Measurements from ENCODE around the gene ASCC2.

DNA sequence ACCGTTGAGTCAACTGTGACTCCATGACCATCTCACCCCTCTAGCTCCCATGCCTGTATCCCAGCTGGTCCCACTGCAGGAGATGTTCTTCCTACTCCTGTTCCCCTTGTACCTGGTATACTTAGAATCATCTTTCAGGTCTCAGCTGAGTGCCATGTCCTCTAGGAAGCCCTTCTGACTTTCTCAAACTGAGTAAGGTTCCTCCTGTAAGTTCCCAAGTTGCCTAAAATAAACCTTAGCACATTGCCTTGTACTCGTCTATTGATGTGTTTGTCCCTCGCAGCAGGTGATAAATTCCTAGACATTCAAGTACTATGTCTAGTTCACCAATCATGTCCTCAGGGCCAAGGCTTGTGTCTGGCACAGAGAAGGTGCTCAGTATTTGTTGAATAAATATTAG is 18.4 kb upstream of the ASCC2 start:
- TF ChIP-seq, protein P1, sequence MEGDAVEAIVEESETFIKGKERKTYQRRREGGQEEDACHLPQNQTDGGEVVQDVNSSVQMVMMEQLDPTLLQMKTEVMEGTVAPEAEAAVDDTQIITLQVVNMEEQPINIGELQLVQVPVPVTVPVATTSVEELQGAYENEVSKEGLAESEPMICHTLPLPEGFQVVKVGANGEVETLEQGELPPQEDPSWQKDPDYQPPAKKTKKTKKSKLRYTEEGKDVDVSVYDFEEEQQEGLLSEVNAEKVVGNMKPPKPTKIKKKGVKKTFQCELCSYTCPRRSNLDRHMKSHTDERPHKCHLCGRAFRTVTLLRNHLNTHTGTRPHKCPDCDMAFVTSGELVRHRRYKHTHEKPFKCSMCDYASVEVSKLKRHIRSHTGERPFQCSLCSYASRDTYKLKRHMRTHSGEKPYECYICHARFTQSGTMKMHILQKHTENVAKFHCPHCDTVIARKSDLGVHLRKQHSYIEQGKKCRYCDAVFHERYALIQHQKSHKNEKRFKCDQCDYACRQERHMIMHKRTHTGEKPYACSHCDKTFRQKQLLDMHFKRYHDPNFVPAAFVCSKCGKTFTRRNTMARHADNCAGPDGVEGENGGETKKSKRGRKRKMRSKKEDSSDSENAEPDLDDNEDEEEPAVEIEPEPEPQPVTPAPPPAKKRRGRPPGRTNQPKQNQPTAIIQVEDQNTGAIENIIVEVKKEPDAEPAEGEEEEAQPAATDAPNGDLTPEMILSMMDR (IDR thresholded peaks at IDR 0.05): no peak
- no peak for TF ChIP-seq NR2C2 (CRISPR knock-in tag; IDR thresholded peaks at IDR 0.05)
- TF ChIP-seq NFE2L1 (CRISPR knock-in tag; IDR thresholded peaks at IDR 0.05): no peak
- TF ChIP-seq, protein P2, sequence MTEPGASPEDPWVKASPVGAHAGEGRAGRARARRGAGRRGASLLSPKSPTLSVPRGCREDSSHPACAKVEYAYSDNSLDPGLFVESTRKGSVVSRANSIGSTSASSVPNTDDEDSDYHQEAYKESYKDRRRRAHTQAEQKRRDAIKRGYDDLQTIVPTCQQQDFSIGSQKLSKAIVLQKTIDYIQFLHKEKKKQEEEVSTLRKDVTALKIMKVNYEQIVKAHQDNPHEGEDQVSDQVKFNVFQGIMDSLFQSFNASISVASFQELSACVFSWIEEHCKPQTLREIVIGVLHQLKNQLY (CRISPR knock-in tag; IDR thresholded peaks at IDR 0.05): no peak
- no peak for TF ChIP-seq E2F4 (CRISPR knock-in tag; IDR thresholded peaks at IDR 0.05; ENCODE audit: borderline replicate concordance, low read depth)
- no peak for TF ChIP-seq ELF4 (CRISPR knock-in tag; IDR thresholded peaks at IDR 0.05; ENCODE audit: low read depth)
- no peak for TF ChIP-seq USF2 (CRISPR knock-in tag; IDR thresholded peaks at IDR 0.05)

All from WTC11 (cell line).